ENCODE data around the gene ST6GALNAC4.

- no peak for TF ChIP-seq POLR2AphosphoS5 (IDR thresholded peaks at IDR 0.05; ENCODE audit: low read depth, low read length)
- no peak for TF ChIP-seq TAF1 (IDR thresholded peaks at IDR 0.05; ENCODE audit: borderline replicate concordance, insufficient read depth, low read length)
These were observed 6.1 kb downstream of the ST6GALNAC4 start for GRCh38 chr9:127910613-127911205.

All from PFSK-1 (cell line).